K562 (cell line): ENCODE results near the gene MSRB3. TPM values are rescaled to one million over a fixed set of nuclear protein-coding genes. Genes with fewer than 3 reads are reported as not detected.

Experiments used
- ATAC-seq: fragments of 200-7000 bp; cut with Tn5 transposase; 3 replicates; pipeline ENCODE4 v1.9.1; 2020; ENCODE audit warnings: moderate library complexity
- BruUV-seq: library from RNA; stranded (reverse); fragments of 400-500 nt; replicated peaks from 2 replicates; lab custom pipeline; 2021; lab: Mats Ljungman, UMichigan
- CTCF ChIA-PET: fragments of 300-600 bp; formaldehyde crosslinking; extraction: SDS; loops from one replicate; lab custom pipeline; 2021; ENCODE audit warnings: low intra/inter-chr PET ratio; lab: Yijun Ruan, JAX
- POLR2A ChIA-PET: fragments of 300-600, 350-650 bp; sonication (Branson Sonifier 250); formaldehyde crosslinking; extraction: SDS; loops from one replicate; lab custom pipeline; 2021; ENCODE audit warnings: antibody characterized with exemption, inconsistent platforms; lab: Yijun Ruan, JAX
- DNase-seq, 4 experiments: peaks; one replicate each; pipeline versions ENCODE4 v3.0.0 to v3.0.0-alpha.2; 2011 to 2018; ENCODE audit warnings: low spot score in 3 of 4, mixed read lengths in 3 of 4; ENCODE audit errors: extremely low read depth in 1 of 4
- FAIRE-seq: peaks from 2 replicates; lab custom pipeline; 2011; peaks lifted over from hg19 to GRCh38; lab: Jason Lieb, UNC
- H2AFZ ChIP-seq: 2 replicates; pipeline ENCODE4 v1.6.0; 2011; ENCODE audit warnings: low read depth, low read length, control low read depth, inconsistent platforms
- H3K27ac ChIP-seq: fragments of 200-600 bp; 3 replicates; pipeline ENCODE4 v1.8.0; 2011; ENCODE audit warnings: low read depth, mild to moderate bottlenecking, control low read depth, inconsistent platforms, low read length, moderate library complexity, mixed read lengths; ENCODE audit errors: extremely low read depth
- H3K27me3 ChIP-seq, 2 experiments: fragments of 300-600 bp in 1 of 2; 2 replicates in 1 of 2; 3 replicates in 1 of 2; pipeline versions ENCODE4 v1.6.0 to v1.8.0; 2011; ENCODE audit warnings: inconsistent platforms in 2 of 2, low read length in 2 of 2, mild to moderate bottlenecking in 1 of 2, mixed read lengths in 1 of 2, moderate library complexity in 1 of 2; ENCODE audit not compliant: control insufficient read depth in 2 of 2, insufficient read depth in 2 of 2
- H3K36me3 ChIP-seq: fragments of 300-600 bp; 3 replicates; pipeline ENCODE4 v1.8.0; 2011; ENCODE audit warnings: mild to moderate bottlenecking, low read length, inconsistent platforms; ENCODE audit not compliant: control insufficient read depth, insufficient read depth
- H3K4me1 ChIP-seq, 2 experiments: fragments of 200-600 bp in 1 of 2; replicated peaks in 1 of 2; 2 replicates in 1 of 2; 3 replicates in 1 of 2; pipeline versions ENCODE4 v1.5.1 to v1.8.0; 2011; ENCODE audit warnings: inconsistent platforms in 2 of 2, low read length in 2 of 2, mild to moderate bottlenecking in 1 of 2, mixed read lengths in 1 of 2, moderate library complexity in 1 of 2; ENCODE audit not compliant: control insufficient read depth in 2 of 2, insufficient read depth in 2 of 2
- H3K4me2 ChIP-seq: 2 replicates; pipeline ENCODE4 v1.6.1; 2011; ENCODE audit warnings: low read length, control low read depth, inconsistent platforms, mixed read lengths; ENCODE audit not compliant: insufficient read depth
- H3K4me3 ChIP-seq: fragments of 200-600 bp; sonication (generic), shearing (Covaris generic); 2 replicates; pipeline ENCODE4 v1.5.1; 2016; ENCODE audit warnings: control low read depth, inconsistent platforms
- H3K79me2 ChIP-seq: fragments of 200-600 bp; 3 replicates; pipeline ENCODE4 v1.8.0; 2011; ENCODE audit warnings: low read length, inconsistent platforms; ENCODE audit not compliant: control insufficient read depth, insufficient read depth
- H3K9ac ChIP-seq, 2 experiments: 2 replicates each; pipeline versions ENCODE4 v1.6.0 to v1.6.1; 2011; ENCODE audit warnings: low read depth in 2 of 2, low read length in 2 of 2, control low read depth in 1 of 2, inconsistent platforms in 1 of 2, mild to moderate bottlenecking in 1 of 2, mixed read lengths in 1 of 2; ENCODE audit not compliant: insufficient read depth in 1 of 2
- H3K9me1 ChIP-seq: one replicate; pipeline ENCODE4 v1.6.0; 2011; ENCODE audit warnings: inconsistent platforms, mild to moderate bottlenecking, low read length, moderate library complexity; ENCODE audit not compliant: control insufficient read depth, insufficient read depth
- H3K9me3 ChIP-seq: replicated peaks from 2 replicates; pipeline ENCODE4 v1.5.1; 2011; ENCODE audit warnings: low read depth, low read length, inconsistent platforms; ENCODE audit not compliant: control insufficient read depth, insufficient read depth
- H4K20me1 ChIP-seq: replicated peaks from 2 replicates; pipeline ENCODE4 v1.6.1; 2011; ENCODE audit warnings: low read length, inconsistent platforms, mixed read lengths; ENCODE audit not compliant: control insufficient read depth, insufficient read depth
- COPS2 ChIP-seq: fragments of 450-650 bp; conservative IDR thresholded peaks from 2 replicates; pipeline ENCODE4 v1.6.1; 2016; ENCODE audit warnings: mild to moderate bottlenecking, moderate library complexity
- PHF8 ChIP-seq: fragments of 200-600 bp; sonication (generic); IDR thresholded peaks from 2 replicates; pipeline ENCODE4 v1.6.1; 2012; ENCODE audit warnings: mixed run types, mild to moderate bottlenecking, inconsistent platforms, low read length, moderate library complexity, borderline replicate concordance
- RUNX1 ChIP-seq: sonication (generic); IDR thresholded peaks from 2 replicates; pipeline ENCODE4 v1.6.1; 2016; ENCODE audit warnings: antibody characterized with exemption, low read depth
- THRAP3 ChIP-seq: fragments of 450-650 bp; IDR thresholded peaks from 2 replicates; pipeline ENCODE4 v1.6.1; 2016; ENCODE audit warnings: mild to moderate bottlenecking, inconsistent platforms, borderline replicate concordance
- ZNF282 ChIP-seq: sonication (generic); formaldehyde crosslinking; IDR thresholded peaks from 2 replicates; pipeline ENCODE4 v1.8.1; 2023; ENCODE audit warnings: missing genetic modification reagents
- WGBS: fragments of 100-300 bp; shearing (Covaris generic); methylation state at CpG from one replicate; pipeline ENCODE4 v1.1.6; 2016; ENCODE audit warnings: low coverage, mixed read lengths; ENCODE audit not compliant: insufficient coverage; ENCODE audit errors: missing lambda C conversion rate; 5-methylcytosine and 5-hydroxymethylcytosine counted together
- in situ Hi-C: fragments of 300-500 bp; cut with MboI; formaldehyde crosslinking; loops from 4 replicates; pipeline ENCODE4 v1.15.0; 2018; ENCODE audit warnings: inconsistent platforms, mixed read lengths
- intact Hi-C: fragments of 100-400 bp; cut with micrococcal nuclease; formaldehyde crosslinking; loops from 2 replicates; pipeline ENCODE4 v1.14.2; 2022
- polyA plus RNA-seq, 8 experiments: library from polyadenylated mRNA; depleted of rRNA in 4 of 8; stranded (reverse) in 5 of 8; unstranded in 3 of 8; fragments of >200 nt; fragmentation: Nextera tagmentation in 2 of 8; fragmentation: Illumina TruSeq in 1 of 8; extraction: Ambion mirVana in 2 of 8; extraction: Trizol in 1 of 8; gene quantifications; 2 replicates each; pipeline versions ENCODE4 v1.2.1 to v1.2.3, GENCODE V29; 2011 to 2014; ENCODE audit warnings: inconsistent platforms in 1 of 8, missing spikeins in 1 of 8
- total RNA-seq, 7 experiments: library from RNA; depleted of rRNA in 6 of 7; stranded (reverse); fragments of >200 nt in 6 of 7; fragmentation: Illumina TruSeq in 2 of 7; extraction: Trizol in 2 of 7; gene quantifications; 2 replicates each; pipeline versions ENCODE4 v1.2.1 to v1.2.3, GENCODE V29; 2011 to 2021; ENCODE audit warnings: low replicate concordance in 1 of 7
- TF ChIP-seq, protein P1 (sequence below): fragments of 250-450 bp; sonication (Bioruptor Pico); IDR thresholded peaks from 2 replicates; pipeline ENCODE4 v1.8.0; 2021; ENCODE audit warnings: mild to moderate bottlenecking, moderate library complexity
- TF ChIP-seq, protein P2 (sequence below), 2 experiments: fragments of 450-650 bp; IDR thresholded peaks; 2 replicates each; pipeline ENCODE4 v1.6.1; 2016; ENCODE audit warnings: mild to moderate bottlenecking in 2 of 2, borderline replicate concordance in 1 of 2, low read depth in 1 of 2, moderate library complexity in 1 of 2

Gene MSRB3
- total and polyA plus RNA-seq, 9 of the 15 experiments (the other 6 are each of a cell fraction or from before 2014, with no cell fraction given) = 0.04 TPM; not detected in 8

DNA sequence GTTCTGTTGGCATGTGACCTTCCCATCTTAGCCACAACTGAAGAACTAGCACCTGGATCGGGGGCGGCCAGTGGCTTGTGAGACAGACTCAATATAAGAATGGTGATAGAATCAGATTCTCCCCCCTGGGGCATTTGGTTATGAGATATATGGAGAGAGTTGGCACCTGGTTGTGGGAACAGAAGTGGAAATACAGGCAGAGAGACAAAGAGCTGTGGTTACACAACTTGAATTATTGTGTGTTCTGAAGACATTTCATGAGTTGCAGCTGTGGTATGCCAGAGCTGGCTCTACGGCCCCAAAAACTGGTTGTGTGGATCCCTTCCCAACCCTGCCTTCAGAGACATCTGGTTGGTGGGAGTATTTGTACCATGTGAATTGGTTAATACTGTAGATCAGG lies 2.9 kb upstream of the MSRB3 start:
- Histone ChIP-seq H3K27ac (no peak overlapping the region), H3K4me1 (peaks cover 0 to 14% of the 10 kb centered on the region in 2 experiments; a peak in 2 of 5 replicates), H4K20me1 (0 out of 2 replicates have a peak, but pooled peaks cover 2% of the 10 kb centered on the region), H3K4me2 (no peak overlapping the region), H2AFZ (no peak overlapping the region), H3K27me3 (peaks cover 20 to 23% of the 10 kb centered on the region in 2 experiments), H3K4me3 (no peak overlapping the region), H3K9ac (no peak overlapping the region), H3K9me1 (no peaks in the 10 kb centered on the region), H3K36me3 (no peaks in the 10 kb centered on the region), H3K79me2 (no peaks in the 10 kb centered on the region), H3K9me3 (no peaks in the 10 kb centered on the region)
- BruUV-seq = no TSS peak
- no peak for ATAC-seq
- no peak for DNase-seq
- no peak for FAIRE-seq
- POLR2A ChIA-PET = no interaction called here
- in situ Hi-C loops (no loop called here), intact Hi-C loops (no loop called here)
- 3% methylated on average over 3 of the region's 3 CpGs for WGBS
- CTCF ChIA-PET = no interaction called here
- TF ChIP-seq THRAP3 (no peak), RUNX1 (no peak), ZNF282 (CRISPR knock-in tag) (no peak), PHF8 (no peak), COPS2 (no peak)
- TF ChIP-seq, protein P1, sequence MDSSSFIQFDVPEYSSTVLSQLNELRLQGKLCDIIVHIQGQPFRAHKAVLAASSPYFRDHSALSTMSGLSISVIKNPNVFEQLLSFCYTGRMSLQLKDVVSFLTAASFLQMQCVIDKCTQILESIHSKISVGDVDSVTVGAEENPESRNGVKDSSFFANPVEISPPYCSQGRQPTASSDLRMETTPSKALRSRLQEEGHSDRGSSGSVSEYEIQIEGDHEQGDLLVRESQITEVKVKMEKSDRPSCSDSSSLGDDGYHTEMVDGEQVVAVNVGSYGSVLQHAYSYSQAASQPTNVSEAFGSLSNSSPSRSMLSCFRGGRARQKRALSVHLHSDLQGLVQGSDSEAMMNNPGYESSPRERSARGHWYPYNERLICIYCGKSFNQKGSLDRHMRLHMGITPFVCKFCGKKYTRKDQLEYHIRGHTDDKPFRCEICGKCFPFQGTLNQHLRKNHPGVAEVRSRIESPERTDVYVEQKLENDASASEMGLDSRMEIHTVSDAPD (CRISPR knock-in tag) = no peak
- TF ChIP-seq, protein P2, sequence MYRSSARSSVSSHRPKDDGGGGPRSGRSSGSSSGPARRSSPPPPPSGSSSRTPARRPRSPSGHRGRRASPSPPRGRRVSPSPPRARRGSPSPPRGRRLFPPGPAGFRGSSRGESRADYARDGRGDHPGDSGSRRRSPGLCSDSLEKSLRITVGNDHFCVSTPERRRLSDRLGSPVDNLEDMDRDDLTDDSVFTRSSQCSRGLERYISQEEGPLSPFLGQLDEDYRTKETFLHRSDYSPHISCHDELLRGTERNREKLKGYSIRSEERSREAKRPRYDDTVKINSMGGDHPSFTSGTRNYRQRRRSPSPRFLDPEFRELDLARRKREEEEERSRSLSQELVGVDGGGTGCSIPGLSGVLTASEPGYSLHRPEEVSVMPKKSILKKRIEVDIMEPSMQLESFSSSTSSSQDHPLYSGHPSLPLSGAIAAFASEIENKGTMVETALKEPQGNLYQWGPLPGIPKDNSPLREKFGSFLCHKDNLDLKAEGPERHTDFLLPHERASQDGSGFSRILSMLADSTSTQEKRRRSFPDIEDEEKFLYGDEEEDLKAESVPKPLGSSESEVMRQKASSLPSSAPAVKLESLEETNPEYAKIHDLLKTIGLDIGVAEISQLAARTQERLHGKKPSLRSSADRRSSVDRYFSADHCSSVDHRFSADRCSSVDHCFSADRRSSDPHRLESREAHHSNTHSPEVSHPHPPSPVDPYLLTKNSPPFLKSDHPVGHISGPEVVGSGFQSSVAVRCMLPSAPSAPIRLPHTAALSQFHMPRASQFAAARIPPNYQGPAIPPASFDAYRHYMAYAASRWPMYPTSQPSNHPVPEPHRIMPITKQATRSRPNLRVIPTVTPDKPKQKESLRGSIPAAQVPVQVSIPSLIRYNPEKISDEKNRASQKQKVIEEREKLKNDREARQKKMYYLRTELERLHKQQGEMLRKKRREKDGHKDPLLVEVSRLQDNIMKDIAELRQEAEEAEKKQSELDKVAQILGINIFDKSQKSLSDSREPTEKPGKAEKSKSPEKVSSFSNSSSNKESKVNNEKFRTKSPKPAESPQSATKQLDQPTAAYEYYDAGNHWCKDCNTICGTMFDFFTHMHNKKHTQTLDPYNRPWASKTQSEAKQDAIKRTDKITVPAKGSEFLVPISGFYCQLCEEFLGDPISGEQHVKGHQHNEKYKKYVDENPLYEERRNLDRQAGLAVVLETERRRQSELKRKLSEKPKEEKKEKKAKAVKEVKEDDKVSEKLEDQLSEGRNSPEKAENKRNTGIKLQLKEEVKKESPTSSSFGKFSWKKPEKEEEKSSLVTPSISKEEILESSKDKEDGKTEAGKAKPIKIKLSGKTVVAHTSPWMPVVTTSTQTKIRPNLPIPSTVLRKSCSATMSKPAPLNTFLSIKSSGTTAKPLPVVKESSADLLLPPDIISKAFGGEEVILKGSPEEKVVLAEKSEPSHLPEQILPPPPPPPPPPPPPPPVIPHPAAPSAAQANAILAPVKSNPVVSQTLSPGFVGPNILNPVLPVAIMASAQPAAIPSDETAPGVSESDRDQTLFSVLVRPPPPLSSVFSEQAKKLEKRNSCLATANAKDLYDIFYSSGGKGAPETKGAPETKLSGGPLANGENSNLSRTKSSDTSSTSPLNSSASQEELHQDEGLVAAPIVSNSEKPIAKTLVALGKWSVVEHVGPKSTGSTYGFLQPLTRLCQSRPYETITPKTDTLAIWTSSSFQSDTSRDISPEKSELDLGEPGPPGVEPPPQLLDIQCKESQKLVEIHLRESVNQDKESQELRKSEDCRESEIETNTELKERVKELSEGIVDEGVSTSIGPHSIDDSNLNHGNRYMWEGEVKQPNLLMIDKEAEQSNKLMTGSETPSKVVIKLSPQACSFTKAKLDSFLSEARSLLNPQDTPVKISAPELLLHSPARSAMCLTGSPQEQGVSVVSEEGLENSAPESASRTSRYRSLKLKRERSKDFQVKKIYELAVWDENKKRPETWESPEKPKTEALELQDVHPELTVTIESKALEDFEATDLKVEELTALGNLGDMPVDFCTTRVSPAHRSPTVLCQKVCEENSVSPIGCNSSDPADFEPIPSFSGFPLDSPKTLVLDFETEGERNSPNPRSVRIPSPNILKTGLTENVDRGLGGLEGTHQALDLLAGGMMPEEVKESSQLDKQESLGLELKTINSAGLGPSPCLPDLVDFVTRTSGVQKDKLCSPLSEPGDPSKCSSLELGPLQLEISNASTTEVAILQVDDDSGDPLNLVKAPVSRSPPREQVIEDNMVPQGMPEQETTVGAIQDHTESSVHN (IDR thresholded peaks at IDR 0.05; ENCODE audit: borderline replicate concordance in 1 of 2, low read depth in 1 of 2) = no peak
- TF ChIP-seq, all 486 proteins: peak for 0
